ENCODE results near the gene PLCD1.

- no peak for TF ChIP-seq CTCF (conservative IDR thresholded peaks at IDR 0.05)
- TF ChIP-seq ZFX (IDR thresholded peaks at IDR 0.05) = no peak
These were observed 58.6 kb downstream of the PLCD1 start for GRCh38 chr3:37970802-37971201.
